ACC112 (cell line): Measurements from ENCODE around the gene MIGA2.

ENCODE experiments used
- H2AFZ ChIP-seq: fragments of 200-600 bp; sonication (generic); one replicate; pipeline ENCODE4 v1.6.0; 2017; ENCODE audit warnings: antibody characterized with exemption, low read length; ENCODE audit not compliant: unreplicated experiment
- H3K27ac ChIP-seq: fragments of 200-600 bp; sonication (generic); 2 replicates; pipeline ENCODE4 v1.5.1; 2014; ENCODE audit warnings: low read depth, mild to moderate bottlenecking, antibody characterized with exemption, low read length, moderate library complexity
- H3K27me3 ChIP-seq: fragments of 200-600 bp; sonication (generic); 2 replicates; pipeline ENCODE4 v1.6.1; 2014; ENCODE audit warnings: mild to moderate bottlenecking, antibody characterized with exemption, low read length, moderate library complexity, mixed read lengths; ENCODE audit not compliant: insufficient read depth
- H3K36me3 ChIP-seq: fragments of 200-600 bp; sonication (generic); 2 replicates; pipeline ENCODE4 v1.6.1; 2016; ENCODE audit warnings: mild to moderate bottlenecking, antibody characterized with exemption, low read length, moderate library complexity, mixed read lengths; ENCODE audit not compliant: insufficient read depth
- H3K4me1 ChIP-seq: fragments of 200-600 bp; sonication (generic); one replicate; pipeline ENCODE4 v1.6.1; 2016; ENCODE audit warnings: low read length, mixed read lengths; ENCODE audit not compliant: insufficient read depth, unreplicated experiment, control insufficient read depth
- H3K4me3 ChIP-seq: fragments of 200-600 bp; sonication (generic); 2 replicates; pipeline ENCODE4 v1.5.1; 2014; ENCODE audit warnings: mild to moderate bottlenecking, low read depth, low read length
- H3K79me2 ChIP-seq: fragments of 200-600 bp; sonication (generic); one replicate; pipeline ENCODE4 v1.6.0; 2016; ENCODE audit warnings: low read length; ENCODE audit not compliant: control insufficient read depth, unreplicated experiment, insufficient read depth

MIGA2 gene

DNA sequence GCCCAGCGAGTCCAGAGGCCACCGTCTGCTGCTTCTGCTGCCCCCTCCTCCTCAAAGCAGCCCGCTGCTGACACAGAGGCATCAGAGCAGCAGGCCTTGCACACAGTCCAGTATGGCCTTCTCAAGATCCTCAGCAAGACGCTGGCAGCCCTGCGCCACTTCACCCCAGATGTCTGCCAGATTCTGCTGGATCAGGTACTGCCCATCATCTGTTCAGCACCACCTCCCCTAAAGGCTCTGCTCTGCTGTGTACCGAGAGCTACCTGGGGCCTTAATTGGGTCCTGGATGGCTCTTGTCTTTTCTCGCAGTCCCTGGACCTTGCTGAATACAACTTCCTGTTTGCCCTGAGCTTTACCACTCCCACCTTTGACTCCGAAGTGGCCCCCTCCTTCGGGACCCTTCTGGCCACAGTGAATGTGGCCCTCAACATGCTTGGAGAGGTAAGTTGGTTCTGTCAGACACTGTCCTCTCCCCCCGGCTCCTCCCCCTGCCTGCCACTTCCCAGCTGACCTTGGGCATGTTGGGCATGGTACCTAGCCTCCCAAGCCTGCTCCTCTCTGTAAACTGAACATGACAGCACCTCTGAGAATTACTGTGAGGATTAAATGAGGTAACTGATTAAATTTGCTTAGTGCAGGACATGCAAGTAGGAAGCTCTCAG lies 31.0 kb upstream of the MIGA2 start:
- H3K27me3 ChIP-seq = no peaks in the 10 kb centered on the region
- peaks cover 9% of the 10 kb centered on the region for H3K4me1 ChIP-seq
- peaks cover 13% of the 10 kb centered on the region; the same call in 1 of the 2 replicates for H3K36me3 ChIP-seq
- H2AFZ ChIP-seq = no peak overlapping the region
- no peak overlapping the region for H3K27ac ChIP-seq
- no peaks in the 10 kb centered on the region for H3K79me2 ChIP-seq
- H3K4me3 ChIP-seq = no peak overlapping the region

- no peak overlapping the region for H2AFZ ChIP-seq
These were observed 29.9 kb upstream of the MIGA2 start for GRCh38 chr9:129006328-129007034.

DNA sequence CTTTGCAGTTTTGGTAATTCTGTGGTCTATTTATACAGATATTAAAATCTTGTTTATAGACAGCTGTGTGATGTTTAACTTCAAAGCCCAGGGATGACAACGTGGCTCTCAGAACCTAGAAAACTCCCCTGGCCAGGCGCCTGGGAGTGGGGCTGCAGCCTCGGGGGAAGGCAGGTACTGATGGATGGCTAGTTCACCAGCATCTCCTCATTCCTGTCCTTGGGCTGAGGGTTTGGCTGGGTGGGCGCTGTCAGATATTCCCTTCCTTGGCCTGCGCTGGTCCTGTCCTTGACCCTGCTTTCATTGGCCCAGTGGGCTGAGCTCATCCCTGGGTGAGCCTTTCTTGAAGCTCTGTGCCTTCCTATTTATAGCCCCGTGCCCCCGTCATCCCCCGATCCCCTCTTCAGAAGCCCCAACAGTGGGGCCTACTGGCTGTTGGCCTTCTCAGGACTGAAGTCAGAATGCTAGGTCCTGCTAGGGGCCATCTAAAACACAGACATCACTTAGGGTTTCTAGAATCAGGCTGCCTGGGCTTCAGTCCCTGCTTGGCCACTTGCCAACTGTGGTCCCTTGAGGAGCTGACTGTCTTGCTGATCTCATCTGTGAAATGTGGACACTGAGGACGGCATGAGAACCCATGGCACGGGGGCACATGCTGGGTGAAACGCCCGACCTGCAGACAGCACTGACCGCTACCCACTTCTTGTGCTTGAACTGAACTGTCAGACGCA lies 29.2 kb upstream of the MIGA2 start:
- H3K27ac ChIP-seq = no peak overlapping the region
- no peak overlapping the region for H2AFZ ChIP-seq
- H3K27me3 ChIP-seq = no peaks in the 10 kb centered on the region
- H3K4me1 ChIP-seq = peaks cover 9% of the 10 kb centered on the region
- no peak overlapping the region for H3K4me3 ChIP-seq
- 0 out of 2 replicates have a peak, but pooled peaks cover 4% of the 10 kb centered on the region for H3K36me3 ChIP-seq
- H3K79me2 ChIP-seq = no peaks in the 10 kb centered on the region

More at GRCh38 chr9:129006328-129007034, 29.9 kb upstream of the MIGA2 start:
- peaks cover 9% of the 10 kb centered on the region for H3K4me1 ChIP-seq
- H3K36me3 ChIP-seq = peaks cover 10% of the 10 kb centered on the region; the same call in 1 of the 2 replicates
- no peak overlapping the region for H3K4me3 ChIP-seq
- no peaks in the 10 kb centered on the region for H3K27me3 ChIP-seq
- H3K27ac ChIP-seq = no peak overlapping the region
- H3K79me2 ChIP-seq = no peaks in the 10 kb centered on the region

- H3K27ac ChIP-seq = no peak overlapping the region
- H3K79me2 ChIP-seq = no peaks in the 10 kb centered on the region
- H3K27me3 ChIP-seq = no peaks in the 10 kb centered on the region
- H3K36me3 ChIP-seq = 0 out of 2 replicates have a peak, but pooled peaks cover 4% of the 10 kb centered on the region
- H3K4me1 ChIP-seq = peaks cover 9% of the 10 kb centered on the region
- H2AFZ ChIP-seq = no peak overlapping the region
- H3K4me3 ChIP-seq = no peak overlapping the region
These were observed 28.5 kb upstream of the MIGA2 start for GRCh38 chr9:129007766-129008468.

GRCh38 chr9:129008469-129008965 lies 27.9 kb upstream of the MIGA2 start:
- H3K27ac ChIP-seq = no peak overlapping the region
- no peaks in the 10 kb centered on the region for H3K79me2 ChIP-seq
- H3K36me3 ChIP-seq = 0 out of 2 replicates have a peak, but pooled peaks cover 4% of the 10 kb centered on the region
- no peak overlapping the region for H2AFZ ChIP-seq
- H3K4me3 ChIP-seq = no peak overlapping the region
- peaks cover 9% of the 10 kb centered on the region for H3K4me1 ChIP-seq
- no peaks in the 10 kb centered on the region for H3K27me3 ChIP-seq

DNA sequence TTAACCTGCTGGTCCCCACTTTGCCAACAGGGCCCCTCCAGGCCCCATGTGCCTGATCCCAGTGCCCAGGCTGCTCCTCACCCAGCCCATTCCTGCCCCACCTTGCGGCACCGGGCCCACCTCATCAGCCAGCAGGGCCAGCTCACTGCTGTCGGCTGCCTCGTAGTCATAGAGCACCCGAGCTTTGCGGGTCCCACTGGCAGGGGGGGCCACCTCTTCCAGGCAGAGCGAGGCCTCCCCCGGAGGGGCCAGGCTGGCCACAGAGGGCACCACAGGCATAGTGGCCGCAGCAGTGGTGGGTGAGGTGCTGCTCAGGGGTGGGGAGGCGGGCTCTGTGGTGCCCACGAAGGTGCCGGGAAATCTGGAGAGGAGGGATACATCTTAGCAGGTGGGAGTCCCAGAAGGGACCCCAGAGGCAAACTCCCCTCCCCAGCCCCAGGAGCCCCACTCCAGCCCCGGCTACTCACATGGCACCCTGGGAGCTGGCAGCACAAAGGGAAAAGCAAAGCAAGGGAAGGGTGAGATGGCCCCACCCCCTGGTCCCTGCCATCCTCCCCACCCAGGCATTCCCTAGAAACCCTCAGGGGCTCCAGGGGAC lies 27.3 kb upstream of the MIGA2 start:
- Histone ChIP-seq H2AFZ (no peak overlapping the region), H3K36me3 (0 out of 2 replicates have a peak, but pooled peaks cover 4% of the 10 kb centered on the region), H3K4me1 (peaks cover 9% of the 10 kb centered on the region)

GRCh38 chr9:129009584-129010141 lies 26.8 kb upstream of the MIGA2 start:
- peaks cover 9% of the 10 kb centered on the region for H3K4me1 ChIP-seq
- H3K36me3 ChIP-seq = 0 out of 2 replicates have a peak, but pooled peaks cover 4% of the 10 kb centered on the region
- H3K4me3 ChIP-seq = no peak overlapping the region
- no peak overlapping the region for H2AFZ ChIP-seq
- H3K79me2 ChIP-seq = no peaks in the 10 kb centered on the region
- H3K27me3 ChIP-seq = no peaks in the 10 kb centered on the region
- no peak overlapping the region for H3K27ac ChIP-seq

More for the DNA sequence above, 27.3 kb upstream of the MIGA2 start:
- Histone ChIP-seq H3K27me3 (no peaks in the 10 kb centered on the region), H3K79me2 (no peaks in the 10 kb centered on the region), H3K27ac (no peak overlapping the region), H3K4me3 (no peak overlapping the region)

GRCh38 chr9:129010267-129010975 lies 26.0 kb upstream of the MIGA2 start:
- Histone ChIP-seq H3K4me3 (no peak overlapping the region), H3K4me1 (peaks cover 9% of the 10 kb centered on the region), H3K79me2 (no peaks in the 10 kb centered on the region), H3K36me3 (0 out of 2 replicates have a peak, but pooled peaks cover 4% of the 10 kb centered on the region), H3K27me3 (no peaks in the 10 kb centered on the region), H2AFZ (no peak overlapping the region), H3K27ac (no peak overlapping the region)

DNA sequence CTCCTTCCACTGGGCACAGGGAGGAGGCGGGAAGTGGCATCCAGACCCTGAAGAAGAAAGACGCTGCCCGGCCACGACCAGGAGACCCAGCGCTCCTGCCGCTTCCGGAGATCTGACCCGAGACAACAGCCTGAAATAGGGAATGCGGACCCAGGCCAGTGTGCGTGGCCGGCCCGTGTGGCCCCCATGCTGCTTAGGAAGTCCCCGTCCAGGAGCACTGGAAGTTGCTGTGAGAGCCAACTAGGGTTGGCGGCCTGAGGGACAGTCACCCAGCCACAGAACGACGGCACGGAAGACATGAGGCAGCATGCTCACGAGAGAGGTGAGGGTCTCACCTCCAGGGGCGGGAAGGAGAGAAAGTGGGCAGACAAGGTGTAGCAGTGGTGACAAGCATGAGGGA lies 25.3 kb upstream of the MIGA2 start:
- H3K27ac ChIP-seq = no peak overlapping the region
- H3K36me3 ChIP-seq = no peaks in the 10 kb centered on the region
- H3K79me2 ChIP-seq = no peaks in the 10 kb centered on the region
- no peaks in the 10 kb centered on the region for H3K27me3 ChIP-seq
- H3K4me1 ChIP-seq = peaks cover 9% of the 10 kb centered on the region
- no peak overlapping the region for H2AFZ ChIP-seq
- H3K4me3 ChIP-seq = no peak overlapping the region
